ENCODE measurements around the gene ZBTB33.

ZBTB33 gene

GRCh38 chrX:120297923-120298322 lies 47.3 kb downstream of the ZBTB33 start:
- no peak for DNase-seq (ENCODE audit: low spot score)
- TF ChIP-seq CTCF (IDR thresholded peaks at IDR 0.05; ENCODE audit: extremely low read depth, missing control alignments): no peak

GRCh38 chrX:120299928-120300327 lies 49.3 kb downstream of the ZBTB33 start:
- no peak for TF ChIP-seq CTCF (IDR thresholded peaks at IDR 0.05; ENCODE audit: extremely low read depth, missing control alignments)
- DNase-seq (ENCODE audit: low spot score): no peak

- no peak for DNase-seq (ENCODE audit: low spot score)
- TF ChIP-seq CTCF (IDR thresholded peaks at IDR 0.05; ENCODE audit: extremely low read depth, missing control alignments): no peak
Measured at GRCh38 chrX:120301497-120301896, 50.9 kb downstream of the ZBTB33 start.

GRCh38 chrX:120301960-120302359 lies 51.3 kb downstream of the ZBTB33 start:
- TF ChIP-seq CTCF (IDR thresholded peaks at IDR 0.05; ENCODE audit: extremely low read depth, missing control alignments): no peak
- DNase-seq (ENCODE audit: low spot score): no peak

GRCh38 chrX:120302434-120302833 lies 51.8 kb downstream of the ZBTB33 start:
- DNase-seq (ENCODE audit: low spot score): peak; percentile 29

GRCh38 chrX:120304256-120304655 lies 53.6 kb downstream of the ZBTB33 start:
- DNase-seq (ENCODE audit: low spot score): no peak
- no peak for TF ChIP-seq CTCF (IDR thresholded peaks at IDR 0.05; ENCODE audit: extremely low read depth, missing control alignments)

More at GRCh38 chrX:120302434-120302833, 51.8 kb downstream of the ZBTB33 start:
- no peak for TF ChIP-seq CTCF (IDR thresholded peaks at IDR 0.05; ENCODE audit: extremely low read depth, missing control alignments)

GRCh38 chrX:120305531-120306141 lies 55.0 kb downstream of the ZBTB33 start:
- no peak for TF ChIP-seq CTCF (IDR thresholded peaks at IDR 0.05; ENCODE audit: extremely low read depth, missing control alignments)
- DNase-seq (ENCODE audit: low spot score): no peak
